ENCODE data around the gene FTSJ1.
A peak's percentile ranks its signal among the peaks of the same experiment; 100 is the strongest.

FTSJ1 gene

GRCh38 chrX:48480142-48480541 is 4.1 kb downstream of the FTSJ1 start:
- DNase-seq (ENCODE audit: low read depth, low spot score): no peak
- H3K4me3 ChIP-seq (ENCODE audit: low read depth, low read length): no peak overlapping the region
- CTCF ChIA-PET: interaction anchor here (1.2 kb wide), 1 partner anchor 10 kb away, joined by 3 read pairs; no protein-coding TSS in a partner anchor
- POLR2A ChIA-PET: no interaction called here
- no peak for TF ChIP-seq CTCF (IDR thresholded peaks at IDR 0.05; ENCODE audit: insufficient read depth, low read length, missing control alignments)

GRCh38 chrX:48480583-48480982 is 4.6 kb downstream of the FTSJ1 start:
- H3K4me3 ChIP-seq (ENCODE audit: low read depth, low read length): no peak overlapping the region
- TF ChIP-seq CTCF (IDR thresholded peaks at IDR 0.05; ENCODE audit: insufficient read depth, low read length, missing control alignments): no peak
- CTCF ChIA-PET: interaction anchor here (1.2 kb wide), 1 partner anchor 10 kb away, joined by 3 read pairs; no protein-coding TSS in a partner anchor
- POLR2A ChIA-PET: no interaction called here
- DNase-seq (ENCODE audit: low read depth, low spot score): no peak

GRCh38 chrX:48482526-48482925 is 6.5 kb downstream of the FTSJ1 start:
- ChIA-PET POLR2A (no interaction called here), CTCF (no interaction called here)
- no peak for TF ChIP-seq CTCF (IDR thresholded peaks at IDR 0.05; ENCODE audit: insufficient read depth, low read length, missing control alignments)

GRCh38 chrX:48487362-48487798 is 11.4 kb downstream of the FTSJ1 start:
- no peak for TF ChIP-seq CTCF (IDR thresholded peaks at IDR 0.05; ENCODE audit: insufficient read depth, low read length, missing control alignments)
- CTCF ChIA-PET: no interaction called here
- peak; percentile 85 for DNase-seq (ENCODE audit: low read depth, low spot score)
- POLR2A ChIA-PET: interaction anchor here (1.2 kb wide), 1 partner anchor 13 kb away, joined by 5 read pairs; no protein-coding TSS in a partner anchor
- H3K4me3 ChIP-seq (ENCODE audit: low read depth, low read length): no peak overlapping the region

More at GRCh38 chrX:48482526-48482925, 6.5 kb downstream of the FTSJ1 start:
- DNase-seq (ENCODE audit: low read depth, low spot score): no peak
- H3K4me3 ChIP-seq (ENCODE audit: low read depth, low read length): no peak overlapping the region

GRCh38 chrX:48488034-48488433 is 12.0 kb downstream of the FTSJ1 start:
- no peak for TF ChIP-seq CTCF (IDR thresholded peaks at IDR 0.05; ENCODE audit: insufficient read depth, low read length, missing control alignments)
- no peak for DNase-seq (ENCODE audit: low read depth, low spot score)
- CTCF ChIA-PET: no interaction called here
- H3K4me3 ChIP-seq (ENCODE audit: low read depth, low read length): no peak overlapping the region
- POLR2A ChIA-PET: no interaction called here

- DNase-seq (ENCODE audit: low read depth, low spot score): no peak
- POLR2A ChIA-PET: no interaction called here
- no peak overlapping the region for H3K4me3 ChIP-seq (ENCODE audit: low read depth, low read length)
- CTCF ChIA-PET: interaction anchor here (0.7 kb wide), 1 partner anchor 22 kb away, joined by 3 read pairs; no protein-coding TSS in a partner anchor
- no peak for TF ChIP-seq CTCF (IDR thresholded peaks at IDR 0.05; ENCODE audit: insufficient read depth, low read length, missing control alignments)
Measured at GRCh38 chrX:48489296-48489695, 13.3 kb downstream of the FTSJ1 start.
